ENCODE results near the gene RNF32.

- TF ChIP-seq, protein P1, sequence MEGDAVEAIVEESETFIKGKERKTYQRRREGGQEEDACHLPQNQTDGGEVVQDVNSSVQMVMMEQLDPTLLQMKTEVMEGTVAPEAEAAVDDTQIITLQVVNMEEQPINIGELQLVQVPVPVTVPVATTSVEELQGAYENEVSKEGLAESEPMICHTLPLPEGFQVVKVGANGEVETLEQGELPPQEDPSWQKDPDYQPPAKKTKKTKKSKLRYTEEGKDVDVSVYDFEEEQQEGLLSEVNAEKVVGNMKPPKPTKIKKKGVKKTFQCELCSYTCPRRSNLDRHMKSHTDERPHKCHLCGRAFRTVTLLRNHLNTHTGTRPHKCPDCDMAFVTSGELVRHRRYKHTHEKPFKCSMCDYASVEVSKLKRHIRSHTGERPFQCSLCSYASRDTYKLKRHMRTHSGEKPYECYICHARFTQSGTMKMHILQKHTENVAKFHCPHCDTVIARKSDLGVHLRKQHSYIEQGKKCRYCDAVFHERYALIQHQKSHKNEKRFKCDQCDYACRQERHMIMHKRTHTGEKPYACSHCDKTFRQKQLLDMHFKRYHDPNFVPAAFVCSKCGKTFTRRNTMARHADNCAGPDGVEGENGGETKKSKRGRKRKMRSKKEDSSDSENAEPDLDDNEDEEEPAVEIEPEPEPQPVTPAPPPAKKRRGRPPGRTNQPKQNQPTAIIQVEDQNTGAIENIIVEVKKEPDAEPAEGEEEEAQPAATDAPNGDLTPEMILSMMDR (IDR thresholded peaks at IDR 0.05 in 4 of 5, conservative IDR thresholded peaks at IDR 0.05 in 1 of 5) = no peak
- TF ChIP-seq POLR2A (IDR thresholded peaks at IDR 0.05) = no peak
Measured at GRCh38 chr7:156608173-156608478, 32.4 kb upstream of the RNF32 start.
